ENCODE data around the gene GLIS2.

GLIS2 gene

DNA sequence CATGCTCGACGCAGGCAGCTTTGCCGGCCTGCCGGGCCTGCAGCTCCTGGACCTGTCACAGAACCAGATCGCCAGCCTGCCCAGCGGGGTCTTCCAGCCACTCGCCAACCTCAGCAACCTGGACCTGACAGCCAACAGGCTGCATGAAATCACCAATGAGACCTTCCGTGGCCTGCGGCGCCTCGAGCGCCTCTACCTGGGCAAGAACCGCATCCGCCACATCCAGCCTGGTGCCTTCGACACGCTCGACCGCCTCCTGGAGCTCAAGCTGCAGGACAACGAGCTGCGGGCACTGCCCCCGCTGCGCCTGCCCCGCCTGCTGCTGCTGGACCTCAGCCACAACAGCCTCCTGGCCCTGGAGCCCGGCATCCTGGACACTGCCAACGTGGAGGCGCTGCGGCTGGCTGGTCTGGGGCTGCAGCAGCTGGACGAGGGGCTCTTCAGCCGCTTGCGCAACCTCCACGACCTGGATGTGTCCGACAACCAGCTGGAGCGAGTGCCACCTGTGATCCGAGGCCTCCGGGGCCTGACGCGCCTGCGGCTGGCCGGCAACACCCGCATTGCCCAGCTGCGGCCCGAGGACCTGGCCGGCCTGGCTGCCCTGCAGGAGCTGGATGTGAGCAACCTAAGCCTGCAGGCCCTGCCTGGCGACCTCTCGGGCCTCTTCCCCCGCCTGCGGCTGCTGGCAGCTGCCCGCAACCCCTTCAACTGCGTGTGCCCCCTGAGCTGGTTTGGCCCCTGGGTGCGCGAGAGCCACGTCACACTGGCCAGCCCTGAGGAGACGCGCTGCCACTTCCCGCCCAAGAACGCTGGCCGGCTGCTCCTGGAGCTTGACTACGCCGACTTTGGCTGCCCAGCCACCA is 65.4 kb downstream of the GLIS2 start:
- DNase-seq (ENCODE audit: low read depth in 1 of 2, low spot score in 1 of 2), result no peak

GRCh38 chr16:4381935-4382794 is 66.3 kb downstream of the GLIS2 start:
- DNase-seq (ENCODE audit: low read depth in 1 of 2, low spot score in 1 of 2), result no peak

- DNase-seq (ENCODE audit: low read depth in 1 of 2, low spot score in 1 of 2), result no peak
Measured at GRCh38 chr16:4382795-4383357, 67.0 kb downstream of the GLIS2 start.

DNA sequence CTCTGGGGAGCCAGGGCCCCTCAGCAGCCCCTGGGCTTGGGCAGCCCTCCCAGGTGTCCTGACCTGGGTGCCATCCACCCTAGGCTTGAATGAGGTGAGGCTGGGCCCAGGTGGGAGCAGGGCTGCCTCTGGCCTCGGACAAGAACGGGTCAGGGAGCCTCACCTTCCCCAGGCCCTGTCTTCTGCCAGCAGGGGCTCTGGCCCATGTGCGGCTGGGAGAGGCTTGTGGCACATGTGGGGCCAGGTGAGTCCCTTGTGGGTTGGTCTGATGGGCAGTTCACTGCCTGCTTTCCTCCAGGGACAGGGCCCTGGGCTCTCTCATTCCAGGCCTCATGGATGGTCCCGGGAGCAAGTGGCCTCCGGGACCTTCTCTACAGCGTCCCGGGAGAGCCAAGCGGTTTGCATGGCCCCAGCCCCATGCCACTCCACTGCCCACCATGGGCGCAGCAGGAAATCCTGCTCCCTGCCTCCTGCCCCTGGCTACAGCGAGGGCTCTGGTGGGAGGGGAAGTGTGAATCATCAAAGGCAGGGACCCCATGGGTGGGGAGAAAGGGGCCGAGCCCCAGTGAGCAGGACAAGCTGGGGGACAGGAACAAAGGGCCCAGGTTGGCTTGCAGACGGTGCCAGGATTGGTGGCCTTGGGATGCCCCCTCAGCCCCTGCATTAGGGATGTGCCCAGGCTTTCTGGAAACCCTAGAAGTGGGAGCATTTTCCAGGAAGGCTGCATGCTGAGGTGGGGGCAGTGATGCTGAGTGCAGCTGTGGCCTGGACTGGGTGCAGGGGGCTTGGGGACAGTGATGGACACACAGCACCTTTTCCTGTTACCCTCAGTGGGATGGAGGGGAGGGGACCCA is 68.0 kb downstream of the GLIS2 start:
- no peak for DNase-seq (ENCODE audit: low read depth in 1 of 2, low spot score in 1 of 2)

GRCh38 chr16:4384509-4384942 is 68.7 kb downstream of the GLIS2 start:
- no peak for DNase-seq (ENCODE audit: low read depth in 1 of 2, low spot score in 1 of 2)

DNA sequence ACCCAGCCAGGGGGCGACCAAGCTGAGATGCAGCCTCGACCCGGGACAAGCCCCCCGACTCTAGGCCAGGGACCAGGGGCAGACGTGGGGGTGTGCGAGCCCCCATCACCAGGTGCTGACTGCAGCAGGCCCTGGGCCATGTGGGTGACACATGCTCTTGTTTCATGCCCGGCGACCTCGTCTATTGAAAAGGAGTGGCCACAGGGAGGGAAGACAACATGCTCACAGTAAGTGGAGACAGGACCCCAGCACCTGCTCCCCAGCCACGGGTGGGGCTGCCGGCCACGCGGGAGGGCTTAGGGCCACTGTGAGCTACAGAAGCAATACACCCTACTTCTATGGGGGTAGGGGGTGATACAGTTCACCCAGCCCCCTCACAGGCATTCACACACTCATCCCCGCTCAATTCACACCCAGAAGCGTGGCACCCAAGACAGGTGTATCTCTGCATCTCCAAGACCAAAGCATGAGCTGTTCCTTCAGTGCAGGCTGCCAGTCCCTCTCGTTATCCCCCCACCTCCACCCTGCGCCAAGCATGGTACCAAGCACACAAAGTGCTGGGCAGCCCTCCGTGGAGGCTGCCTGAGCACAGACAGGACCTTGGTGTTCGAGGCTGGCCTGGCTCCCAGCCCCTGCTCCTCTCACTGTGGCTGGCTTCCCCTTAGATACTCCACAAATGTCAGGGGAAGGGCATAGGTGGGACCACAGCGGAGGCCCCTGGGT is 69.4 kb downstream of the GLIS2 start:
- DNase-seq (ENCODE audit: low read depth in 1 of 2, low spot score in 1 of 2), result no peak

GRCh38 chr16:4385789-4386450 is 70.1 kb downstream of the GLIS2 start:
- no peak for DNase-seq (ENCODE audit: low read depth in 1 of 2, low spot score in 1 of 2)

DNA sequence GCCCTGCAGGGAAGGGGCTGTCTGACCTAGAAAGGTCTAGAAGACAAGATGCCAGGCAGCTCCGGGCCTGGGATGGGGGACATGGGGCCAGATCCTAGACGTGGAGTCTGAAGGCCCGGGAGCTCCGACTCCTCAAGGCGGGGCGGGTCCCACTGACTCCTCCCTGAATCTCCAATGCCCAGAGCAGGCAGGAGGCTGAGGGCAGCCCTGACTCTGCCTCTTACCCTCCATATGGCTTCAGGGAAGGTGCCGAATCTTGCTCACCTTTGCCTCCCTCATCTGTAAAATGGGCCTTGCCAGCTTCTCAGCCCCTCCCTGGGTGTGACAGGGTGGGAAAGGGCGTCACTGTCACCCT is 70.6 kb downstream of the GLIS2 start:
- DNase-seq (ENCODE audit: low read depth in 1 of 2, low spot score in 1 of 2), result no peak

DNA sequence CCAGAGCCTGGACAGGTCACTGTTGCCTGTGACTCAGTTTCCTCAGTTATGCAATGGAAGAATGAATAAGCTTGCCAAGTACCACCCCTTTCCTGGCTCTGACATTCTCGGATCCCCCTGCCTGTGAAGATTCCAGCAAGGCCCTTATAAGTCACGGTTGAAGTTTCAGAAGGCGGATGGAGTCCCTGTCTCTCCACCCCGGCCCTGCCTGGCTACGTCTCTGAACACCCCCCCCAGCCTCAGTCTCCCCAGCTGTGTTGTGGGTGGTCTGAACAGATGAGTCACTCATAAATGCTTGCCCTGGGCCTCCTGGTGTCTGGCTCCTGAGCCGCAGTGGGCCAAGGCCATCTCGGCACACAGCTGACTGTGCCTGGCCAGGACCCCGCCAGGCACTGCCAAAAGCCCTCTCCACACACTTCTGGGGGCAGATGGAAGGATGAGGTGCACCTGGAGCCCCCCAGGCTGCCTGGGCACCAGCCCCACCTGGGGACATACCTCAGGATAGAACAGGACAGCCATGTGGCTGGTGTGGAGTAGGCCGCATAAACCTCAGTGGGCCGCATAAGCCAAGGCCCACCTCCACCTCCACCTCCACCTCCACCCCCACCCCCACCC is 71.2 kb downstream of the GLIS2 start:
- no peak for DNase-seq (ENCODE audit: low read depth in 1 of 2, low spot score in 1 of 2)

DNA sequence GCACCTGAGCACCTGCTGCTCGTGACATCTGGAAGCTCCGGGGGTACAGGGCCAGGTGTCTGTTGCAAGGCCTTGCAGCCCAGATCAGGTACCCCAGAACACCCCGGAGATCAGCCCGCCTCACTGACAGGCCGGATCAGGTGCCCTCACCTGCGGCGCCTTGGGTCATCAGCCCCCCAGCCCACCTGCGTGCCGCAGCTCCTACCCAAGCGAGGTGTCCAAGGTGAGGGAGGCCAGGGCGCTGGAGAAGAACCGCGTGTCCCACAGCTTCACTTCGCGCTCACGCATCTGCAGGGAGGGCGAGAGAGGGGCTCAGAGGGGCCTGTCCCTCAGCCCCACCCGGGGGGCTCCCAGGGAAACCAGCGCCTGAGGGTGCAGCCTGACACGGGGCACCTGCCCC is 71.9 kb downstream of the GLIS2 start:
- DNase-seq (ENCODE audit: low read depth in 1 of 2, low spot score in 1 of 2), result no peak

DNA sequence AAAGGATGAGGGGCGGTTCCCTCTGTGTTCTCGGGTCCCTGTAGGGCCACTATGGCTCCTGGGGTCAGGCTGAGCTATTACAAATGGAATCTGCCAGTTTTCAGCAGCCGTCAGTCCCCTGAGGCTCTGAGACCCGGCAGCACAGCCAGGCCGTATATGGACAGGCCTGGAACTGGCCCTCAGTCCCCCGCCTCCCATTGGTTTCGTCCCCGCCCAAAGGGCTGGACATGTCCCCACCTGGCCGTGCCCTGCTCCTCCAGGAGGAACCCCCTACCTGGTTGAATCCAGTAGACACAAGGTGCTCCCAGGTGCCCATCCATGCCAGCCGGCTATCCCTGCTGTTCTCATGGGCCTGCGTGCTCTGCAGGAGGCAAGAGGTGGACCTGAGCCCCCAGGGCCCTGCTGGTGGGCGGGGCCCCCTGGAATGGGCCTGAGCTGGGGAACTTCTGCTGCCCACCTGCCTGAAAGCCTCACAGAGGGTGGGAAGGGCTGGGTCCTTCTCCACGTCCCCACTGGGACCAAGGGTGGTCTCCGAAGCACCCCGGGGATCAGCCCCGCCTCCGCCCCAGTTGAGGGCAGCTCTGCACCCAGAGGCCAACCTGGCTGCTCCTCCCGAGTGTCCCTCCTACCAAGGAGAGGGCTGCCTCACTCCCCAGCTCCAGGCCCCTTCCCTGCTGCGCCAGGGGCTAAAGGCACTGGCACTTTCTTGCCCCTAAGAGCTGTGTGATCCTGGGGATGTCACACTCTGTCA is 72.6 kb downstream of the GLIS2 start:
- DNase-seq (ENCODE audit: low read depth in 1 of 2, low spot score in 1 of 2), result no peak

Measured in activated CD4-positive, alpha-beta T cell treated with anti-CD3 and anti-CD28 coated beads, Interleukin-2, amount 50 U/mL, for 24 hours (primary cell).